Stimulated activated CD8-positive, alpha-beta memory T cell treated with anti-CD3 and anti-CD28 coated beads, Interleukin-7, amount 100 ng/mL, for 24 hours (primary cell): Measurements from ENCODE around the gene EPHB3.

Experiments
- DNase-seq: peaks from one replicate; pipeline ENCODE4 v3.0.0-alpha.2; 2020; ENCODE audit warnings: low read depth

The EPHB3 gene

DNA sequence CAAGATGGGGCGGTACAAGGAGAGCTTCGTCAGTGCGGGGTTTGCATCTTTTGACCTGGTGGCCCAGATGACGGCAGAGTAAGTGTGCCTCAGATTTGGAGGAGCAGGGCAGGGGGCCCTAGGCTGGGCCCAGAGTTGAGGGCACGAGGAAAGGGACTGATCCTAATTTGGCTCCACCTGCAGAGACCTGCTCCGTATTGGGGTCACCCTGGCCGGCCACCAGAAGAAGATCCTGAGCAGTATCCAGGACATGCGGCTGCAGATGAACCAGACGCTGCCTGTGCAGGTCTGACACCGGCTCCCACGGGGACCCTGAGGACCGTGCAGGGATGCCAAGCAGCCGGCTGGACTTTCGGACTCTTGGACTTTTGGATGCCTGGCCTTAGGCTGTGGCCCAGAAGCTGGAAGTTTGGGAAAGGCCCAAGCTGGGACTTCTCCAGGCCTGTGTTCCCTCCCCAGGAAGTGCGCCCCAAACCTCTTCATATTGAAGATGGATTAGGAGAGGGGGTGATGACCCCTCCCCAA is 19.8 kb downstream of the EPHB3 start:
- DNase-seq = no peak

DNA sequence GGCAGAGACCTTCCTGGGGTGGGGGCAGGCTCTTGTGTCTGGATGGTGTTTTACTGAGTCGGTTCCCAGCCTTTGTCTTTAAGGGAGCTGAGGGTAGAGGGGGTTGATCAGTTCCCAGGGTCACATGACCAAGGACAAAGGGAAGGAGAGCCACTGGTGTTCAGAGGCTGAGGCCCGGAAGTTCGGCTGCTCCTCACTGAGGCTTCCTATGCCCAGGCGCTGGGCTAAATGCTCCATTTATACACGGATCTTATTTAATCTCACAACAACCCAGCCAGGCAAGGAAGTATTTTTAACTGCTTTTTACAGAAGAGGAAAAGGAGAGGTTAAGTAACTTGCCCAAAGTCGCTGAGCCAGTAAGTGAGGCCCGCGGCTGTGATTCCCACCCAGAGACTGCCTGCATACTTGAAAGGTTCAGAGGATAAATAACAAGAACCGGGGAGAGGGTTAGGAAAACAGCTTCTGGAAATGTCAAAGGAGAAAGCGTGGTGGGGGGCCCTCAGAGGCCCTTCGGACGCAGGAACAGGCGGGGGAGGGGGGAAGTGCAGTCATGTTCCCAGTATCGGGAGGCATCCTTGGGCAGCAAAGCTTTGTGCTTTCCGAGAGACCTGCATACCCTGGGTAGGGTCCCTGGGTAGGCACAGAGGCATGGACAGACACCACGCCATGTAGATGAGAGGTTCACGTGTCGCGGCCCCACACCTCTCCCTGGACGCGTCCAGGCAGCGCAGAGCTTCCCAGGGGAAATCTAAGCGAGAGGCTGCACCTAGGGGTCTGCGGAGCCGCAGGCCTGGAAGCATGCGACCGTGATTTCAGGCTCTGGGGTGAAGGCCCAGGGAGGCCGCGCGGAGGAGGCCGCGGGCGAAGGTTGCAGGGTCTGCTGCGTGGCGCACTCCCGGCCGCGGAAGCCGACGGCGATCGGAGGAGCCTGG is 21.3 kb downstream of the EPHB3 start:
- no peak for DNase-seq

DNA sequence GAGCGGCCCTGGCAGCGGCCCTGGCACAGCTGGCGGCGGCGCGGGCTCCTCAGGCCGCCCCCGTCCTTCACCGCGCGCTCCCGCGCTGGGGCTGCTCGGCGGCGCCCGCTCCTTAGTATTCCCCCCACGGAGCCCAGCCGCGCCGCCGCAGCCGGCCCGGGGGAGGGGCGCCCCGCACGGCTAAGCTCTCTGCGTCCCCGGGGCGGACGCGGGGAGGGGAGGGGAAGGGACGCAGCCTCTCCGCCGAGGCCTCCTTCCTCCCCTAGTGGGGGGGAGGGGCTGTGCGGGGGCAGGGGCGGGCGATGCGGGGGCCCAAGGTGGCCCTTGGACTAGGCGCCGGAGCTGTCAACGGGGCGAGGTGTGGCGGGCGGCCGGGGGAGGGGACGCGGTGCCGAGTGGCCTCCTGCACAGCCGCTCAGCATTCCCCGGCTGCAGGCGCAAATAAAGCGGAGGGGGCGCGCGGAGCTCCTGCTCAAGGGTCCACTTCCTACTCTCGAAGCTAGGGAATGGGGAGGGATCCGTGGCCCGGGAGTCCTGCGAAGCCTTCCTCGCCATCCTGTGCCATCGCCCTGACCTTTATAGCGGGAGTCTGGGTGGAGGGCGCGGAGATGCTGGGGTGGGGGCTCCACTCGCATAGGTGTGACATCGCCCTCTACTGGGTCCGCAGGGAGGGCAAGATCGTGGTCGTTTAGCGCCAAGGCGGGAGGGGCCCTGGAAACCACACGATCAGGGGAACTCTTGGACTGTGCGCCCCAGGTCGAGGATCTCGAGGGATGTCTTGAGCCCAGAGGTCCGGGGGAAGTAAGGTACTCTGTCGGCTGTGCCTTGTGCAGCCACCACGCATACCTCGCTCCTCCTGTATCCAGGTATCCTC is 22.2 kb downstream of the EPHB3 start:
- no peak for DNase-seq

DNA sequence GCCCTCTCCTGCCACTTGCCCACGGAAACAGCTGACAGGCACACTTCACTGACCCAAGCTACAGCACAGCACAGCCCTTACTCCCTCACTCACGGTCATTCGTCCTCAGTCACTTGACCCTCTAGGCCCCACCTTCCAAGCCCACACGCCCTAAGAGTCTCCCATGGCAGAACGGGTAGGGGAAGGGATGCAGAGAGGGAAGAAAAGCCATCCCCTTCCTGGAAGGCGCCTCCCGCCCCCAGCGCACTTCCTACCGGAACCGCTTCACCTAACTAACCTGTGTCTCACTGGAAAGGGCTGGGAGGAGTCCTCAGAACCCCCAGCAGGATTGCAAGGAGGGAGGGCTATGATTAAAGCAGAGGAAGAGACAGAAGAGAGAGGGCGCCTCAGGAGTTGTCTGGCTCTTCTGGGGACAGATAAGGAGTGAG is 22.9 kb downstream of the EPHB3 start:
- DNase-seq = no peak

DNA sequence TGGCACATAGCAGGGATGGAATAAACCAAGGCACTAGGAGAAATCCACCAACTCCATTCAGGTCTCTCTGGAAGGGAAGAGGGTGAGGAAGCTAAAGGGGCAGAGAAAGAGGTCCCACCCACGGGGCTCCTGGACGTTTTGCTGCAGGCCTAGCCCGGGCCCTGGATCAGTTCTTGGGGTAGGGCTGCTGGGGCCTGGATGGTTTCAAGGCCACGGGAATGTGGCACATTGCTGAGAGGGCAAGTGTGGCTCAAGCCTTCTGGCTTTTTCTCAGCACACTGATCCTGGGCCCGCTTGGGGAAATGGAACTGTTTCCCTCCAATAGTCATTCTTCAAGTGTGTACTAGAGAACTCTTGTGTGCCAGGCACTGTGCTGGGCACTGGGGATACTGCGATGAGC is 24.0 kb downstream of the EPHB3 start:
- no peak for DNase-seq

DNA sequence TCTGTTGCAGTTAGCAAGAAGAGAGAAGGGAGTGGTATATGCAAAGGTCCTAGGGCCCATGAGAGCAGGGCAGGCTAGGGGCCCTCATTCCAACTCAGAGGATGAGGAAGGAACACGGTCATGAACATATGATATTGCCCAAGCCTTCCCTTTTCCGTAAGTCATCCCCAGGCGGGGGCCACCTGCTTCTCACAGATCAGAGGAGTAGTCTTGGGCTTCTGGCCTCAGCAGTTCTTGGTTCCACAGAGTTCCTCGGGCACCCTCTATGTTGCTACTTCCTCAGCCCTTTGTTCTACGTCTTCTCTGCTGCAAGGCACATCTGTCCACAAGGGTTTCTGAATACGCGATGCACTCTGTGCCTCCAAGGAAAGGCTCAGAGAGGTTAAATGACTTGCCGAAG is 25.3 kb downstream of the EPHB3 start:
- no peak for DNase-seq

DNA sequence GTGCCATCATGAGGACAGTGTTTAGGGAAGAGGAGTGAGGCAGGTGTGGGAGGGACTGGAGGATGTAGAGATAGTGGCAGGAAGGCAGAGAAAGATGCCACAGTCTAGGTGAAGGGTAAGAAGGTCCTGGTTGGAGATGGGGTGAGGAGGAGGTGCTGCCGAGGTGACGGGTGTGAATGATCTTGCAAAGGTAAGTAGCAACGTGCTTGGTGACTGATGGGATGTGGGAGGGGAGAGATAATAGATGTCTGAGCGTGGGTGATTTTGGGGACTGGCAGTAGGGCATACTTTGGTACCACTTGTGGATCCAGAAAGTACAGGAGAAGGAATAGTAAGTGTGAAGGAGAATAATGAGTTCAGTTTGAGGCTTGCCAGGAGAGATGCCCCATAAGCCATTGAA is 27.2 kb downstream of the EPHB3 start:
- no peak for DNase-seq

DNA sequence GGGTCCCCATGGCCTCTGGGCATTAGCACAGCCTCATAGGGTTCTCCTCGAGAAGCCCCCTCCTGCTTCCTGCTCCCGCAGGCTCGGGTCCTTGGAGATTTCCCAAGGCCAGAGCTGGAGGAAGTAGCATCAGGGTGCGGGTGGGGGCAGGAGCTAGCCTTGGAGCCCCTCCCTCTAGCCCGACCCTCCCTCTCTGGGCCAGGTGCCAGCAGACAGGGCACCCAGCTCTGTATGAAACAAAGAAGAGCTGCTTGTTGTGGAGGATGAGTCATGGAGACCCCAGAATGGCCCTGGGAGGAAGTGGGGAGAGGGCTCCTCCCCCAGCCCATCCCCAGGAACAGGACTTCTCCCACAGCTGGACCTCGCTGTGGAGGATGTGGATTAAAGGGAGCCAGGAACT is 29.2 kb downstream of the EPHB3 start:
- DNase-seq = no peak

DNA sequence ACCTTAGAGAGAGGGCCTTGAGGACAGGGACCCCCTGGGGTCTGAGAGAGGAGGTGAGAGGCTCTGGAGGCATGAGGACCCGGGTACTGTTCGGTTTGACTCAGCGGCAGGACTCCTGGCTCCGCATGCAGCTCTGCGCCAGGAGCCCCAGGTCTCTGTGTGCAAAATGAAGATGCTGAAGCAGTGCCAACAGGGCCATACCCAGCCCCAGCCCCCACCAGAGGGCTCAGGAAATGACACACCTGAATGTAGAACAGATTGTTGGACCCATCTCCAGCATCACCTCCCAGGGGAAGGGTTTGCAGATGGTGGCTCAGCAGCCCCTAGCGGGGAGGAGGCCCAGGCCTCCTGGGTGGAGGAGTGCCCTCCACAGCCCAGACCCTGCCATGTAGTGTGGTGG is 30.2 kb downstream of the EPHB3 start:
- DNase-seq = no peak

DNA sequence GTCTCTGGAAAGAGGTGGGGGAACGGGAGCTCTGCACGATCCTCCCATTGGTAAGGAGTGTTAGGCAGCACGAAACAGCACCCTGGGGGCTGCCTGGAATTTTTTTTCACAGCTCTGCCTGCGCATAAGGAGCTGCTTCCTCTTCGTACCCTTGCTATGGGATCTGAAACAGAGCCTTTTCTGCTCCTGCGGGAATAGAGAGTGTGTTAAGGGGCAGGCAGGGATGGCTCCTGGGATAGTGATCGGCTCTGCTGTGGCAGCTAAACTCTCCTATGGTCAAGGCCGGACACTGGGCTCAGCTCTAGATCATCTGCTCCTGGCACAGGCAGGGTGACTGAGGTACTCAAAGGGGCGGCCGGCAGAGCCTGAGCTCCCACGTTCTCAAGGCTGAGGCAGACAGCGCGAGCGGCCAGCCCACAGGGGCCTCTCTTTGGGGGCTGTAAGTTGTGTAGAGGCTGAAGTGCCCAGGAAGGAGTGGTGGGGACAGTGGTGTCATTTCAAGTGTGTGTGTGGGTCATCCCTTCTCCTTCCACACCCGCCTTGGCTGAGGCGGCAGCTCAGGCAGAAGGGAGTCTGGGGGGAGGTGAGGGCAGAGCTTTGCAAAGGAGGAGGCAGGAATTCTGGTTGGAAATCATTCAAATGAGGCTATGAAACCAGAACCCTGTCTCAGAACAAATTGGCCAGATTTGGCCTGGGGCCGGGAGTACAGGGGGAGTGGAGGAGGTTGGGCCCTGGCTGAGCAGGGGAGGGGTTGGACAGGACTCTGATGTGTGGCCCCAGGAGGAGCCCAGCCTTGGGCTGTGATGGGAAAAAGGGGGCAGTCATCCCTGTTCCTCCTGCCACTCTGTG is 31.0 kb downstream of the EPHB3 start:
- DNase-seq = no peak

DNA sequence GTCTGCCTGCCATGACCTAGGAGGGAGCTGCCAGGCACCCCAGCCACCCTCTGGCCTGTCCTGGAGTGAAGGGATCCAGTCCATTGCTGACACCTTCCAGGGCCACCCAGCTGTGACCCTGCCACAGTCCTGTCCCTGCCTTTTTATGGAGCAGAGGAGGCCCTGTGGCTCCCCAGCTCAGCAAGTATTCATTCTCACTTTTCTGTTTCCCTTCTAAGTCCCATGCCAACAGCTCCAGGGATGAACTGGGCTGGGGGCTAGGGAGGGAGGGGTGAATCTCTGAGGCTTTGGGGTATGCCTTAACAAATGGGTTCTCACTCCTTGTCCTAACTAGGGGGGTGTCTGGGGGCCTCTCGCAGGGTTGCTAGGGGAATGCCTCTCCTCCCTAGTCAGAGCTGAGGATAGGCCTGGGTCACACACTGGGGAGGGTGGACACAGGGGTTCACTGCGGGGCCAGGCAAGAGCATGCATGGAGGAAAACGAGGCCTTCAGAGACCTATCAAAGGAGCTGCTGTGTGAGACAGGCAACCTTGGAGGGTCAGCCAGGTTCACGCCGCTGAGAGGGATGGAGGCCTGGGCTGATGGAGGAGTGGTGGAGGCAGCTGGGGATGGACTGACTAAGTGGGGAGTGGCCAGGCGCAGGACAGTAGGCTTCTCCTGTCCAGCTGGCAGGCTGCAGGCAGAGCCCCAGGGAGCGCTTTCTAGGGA is 31.8 kb downstream of the EPHB3 start:
- no peak for DNase-seq

DNA sequence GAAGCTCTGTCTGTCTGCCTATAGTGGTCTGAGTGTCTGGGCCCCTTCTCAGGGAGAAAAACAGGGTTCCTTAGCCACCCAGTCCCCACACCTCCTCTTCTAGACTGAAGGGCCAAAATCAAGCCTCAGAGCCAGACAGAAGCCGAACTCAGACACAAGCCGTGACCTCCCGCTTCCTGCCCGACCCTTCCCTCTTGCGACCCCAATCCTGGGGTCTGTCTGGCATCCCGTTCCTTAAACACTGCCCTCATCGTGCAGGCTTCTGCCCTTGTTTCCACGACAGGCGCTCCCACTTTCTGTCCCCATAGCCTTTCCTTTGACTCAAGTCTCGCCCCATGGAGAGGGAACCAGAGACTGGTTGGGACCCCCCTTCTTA is 32.3 kb downstream of the EPHB3 start:
- no peak for DNase-seq

DNA sequence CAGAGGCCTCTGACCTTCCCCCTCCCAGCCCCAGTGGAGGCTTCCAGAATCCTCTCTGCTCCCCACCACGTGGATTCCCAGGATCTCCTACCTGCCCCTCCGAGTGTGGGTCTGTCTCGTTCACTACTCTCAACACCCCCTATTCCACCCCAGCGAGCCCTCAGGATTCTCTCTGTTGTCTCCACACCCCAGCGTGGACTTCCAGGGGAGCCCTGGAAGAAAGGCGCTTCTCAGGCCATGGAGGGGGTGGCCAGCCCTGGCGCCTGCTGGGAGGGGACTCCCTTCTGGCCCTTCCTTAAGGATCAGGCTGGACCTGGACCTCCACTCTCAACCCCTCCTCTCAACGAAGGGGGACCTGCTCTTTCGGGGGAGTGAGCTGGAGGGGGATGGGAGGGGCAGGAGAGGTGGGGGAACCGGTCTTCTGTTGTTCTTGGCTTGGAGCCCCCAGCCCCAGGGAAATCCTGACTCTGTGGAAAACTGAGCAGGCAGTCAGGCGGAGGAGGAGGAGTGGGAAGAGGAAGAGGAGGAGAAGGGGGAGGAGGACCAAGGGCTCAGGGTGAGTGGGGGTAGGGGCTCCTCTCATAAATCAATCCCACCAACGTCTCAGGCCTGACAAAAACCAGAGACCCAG is 32.9 kb downstream of the EPHB3 start:
- DNase-seq = no peak

DNA sequence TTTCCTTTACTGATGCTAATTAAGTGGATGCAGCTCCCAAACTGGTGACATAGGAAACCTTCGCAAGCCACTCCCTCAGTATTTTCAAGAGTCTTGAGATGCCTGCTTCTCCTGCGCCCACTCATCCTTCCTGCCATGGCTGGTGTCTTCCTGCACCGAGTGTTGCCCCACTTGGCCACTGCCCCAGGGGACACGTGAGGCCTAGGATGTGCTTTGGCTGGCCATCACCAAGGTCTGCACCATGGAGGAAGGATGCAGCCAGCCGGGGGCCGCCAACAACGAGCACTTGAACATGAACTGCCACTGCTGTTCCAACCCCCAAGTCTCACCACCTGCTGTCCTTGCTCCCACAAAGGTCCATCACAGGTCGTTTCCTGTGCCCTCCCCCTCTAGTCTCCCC is 34.1 kb downstream of the EPHB3 start:
- DNase-seq = no peak

DNA sequence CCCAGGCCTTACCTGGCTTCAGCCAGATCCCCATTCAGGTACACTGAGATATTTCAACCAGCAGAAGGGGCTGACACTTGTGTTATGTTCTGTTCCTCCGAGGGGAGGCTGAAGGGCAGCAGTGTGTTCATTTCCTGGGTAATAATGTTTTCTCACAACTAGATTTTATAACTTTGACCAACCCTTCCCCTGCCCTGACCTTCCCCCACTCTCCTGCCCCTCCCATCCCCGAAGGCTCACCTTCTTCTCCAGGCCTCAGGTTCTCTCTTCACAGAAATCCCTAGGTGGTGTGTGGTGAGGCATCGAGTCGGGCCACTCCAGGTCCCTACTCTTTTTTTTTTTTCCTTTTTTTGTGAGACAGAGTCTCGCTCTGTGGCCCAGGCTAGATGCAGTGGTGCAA is 34.6 kb downstream of the EPHB3 start:
- no peak for DNase-seq

DNA sequence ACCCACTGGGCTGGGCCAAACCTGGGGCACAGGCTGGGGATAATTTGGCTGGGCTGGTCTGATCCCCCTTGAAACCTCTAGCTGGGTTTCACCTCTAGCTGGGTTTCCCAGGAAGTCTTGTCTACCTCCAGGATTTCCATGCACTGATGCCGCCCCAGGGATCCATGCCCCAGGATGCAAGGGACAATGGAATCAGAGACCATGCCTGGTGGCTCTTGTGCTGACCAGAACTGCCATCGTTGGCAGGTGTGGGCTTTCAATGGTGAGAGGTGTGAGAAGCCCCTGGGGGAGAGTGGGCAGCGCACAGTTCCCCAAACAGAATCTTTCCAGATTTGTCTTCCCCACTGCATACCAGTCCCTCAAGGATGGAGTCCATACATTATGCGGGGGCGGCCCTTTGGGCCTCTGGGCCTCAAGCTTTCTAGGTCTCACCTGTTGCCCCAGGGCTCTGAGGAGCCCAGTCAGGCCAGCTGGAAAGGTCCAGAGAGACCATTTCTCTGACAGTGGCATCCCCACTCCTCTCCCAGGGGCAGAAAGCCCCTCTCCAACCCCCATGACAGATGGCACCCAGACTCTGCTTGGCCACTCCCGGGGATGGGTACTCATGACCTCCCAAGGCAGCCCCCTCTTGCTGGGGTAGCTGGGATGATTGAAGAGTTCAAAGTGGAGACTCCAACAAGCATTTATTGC is 35.4 kb downstream of the EPHB3 start:
- no peak for DNase-seq

DNA sequence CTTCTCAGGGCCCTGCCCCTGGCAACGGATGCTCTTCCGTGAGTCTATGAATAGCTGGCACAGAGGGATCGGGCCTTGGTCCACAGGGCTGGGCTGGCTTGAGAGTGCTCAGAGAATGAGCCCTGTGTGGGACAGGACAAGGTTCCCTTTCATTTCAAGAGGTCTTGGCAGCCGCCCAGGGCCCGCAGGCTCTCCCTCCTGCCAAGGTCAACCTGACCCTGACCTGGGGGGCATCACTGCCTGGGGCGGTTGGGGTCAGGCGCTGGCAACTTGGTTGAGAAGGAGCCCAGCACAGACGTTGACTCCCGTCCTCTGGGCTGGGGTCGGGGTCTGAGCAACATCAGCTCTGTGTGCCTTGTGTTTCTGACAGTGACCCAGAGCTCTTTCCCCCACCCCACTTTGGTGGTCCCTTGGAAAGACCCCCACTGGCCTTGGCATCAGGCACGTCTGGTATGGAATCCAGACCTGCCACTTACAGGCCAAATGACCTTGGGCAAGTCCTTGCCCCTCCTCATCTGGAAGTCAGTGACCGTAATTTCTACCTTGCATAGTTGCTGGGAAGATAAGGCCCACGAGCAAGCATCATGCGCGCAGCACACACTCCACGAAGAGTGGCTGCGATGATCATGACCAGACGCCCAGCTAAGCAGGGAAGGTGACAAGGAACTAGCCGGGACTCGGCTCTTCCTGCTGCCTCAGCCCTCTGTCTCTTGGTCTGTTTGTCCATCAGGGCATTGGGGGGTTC is 36.4 kb downstream of the EPHB3 start:
- DNase-seq = no peak

DNA sequence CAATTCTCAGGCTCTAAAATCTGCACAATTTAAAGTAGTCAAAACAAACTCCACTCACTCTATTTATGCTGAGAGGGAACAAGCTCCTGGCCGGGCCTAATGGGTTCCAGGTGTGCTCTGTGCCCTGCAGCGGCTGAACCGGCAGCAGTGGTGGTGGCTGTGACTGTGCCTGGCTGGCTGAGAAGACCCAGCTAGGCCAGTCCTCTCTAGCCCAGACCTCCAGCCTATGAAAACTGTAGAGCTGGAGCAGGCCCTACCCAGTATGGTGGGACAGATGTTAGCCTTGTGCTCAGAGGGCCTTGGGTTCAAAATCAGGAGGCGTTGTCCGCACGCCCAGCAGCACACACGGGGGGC is 37.0 kb downstream of the EPHB3 start:
- DNase-seq = no peak

DNA sequence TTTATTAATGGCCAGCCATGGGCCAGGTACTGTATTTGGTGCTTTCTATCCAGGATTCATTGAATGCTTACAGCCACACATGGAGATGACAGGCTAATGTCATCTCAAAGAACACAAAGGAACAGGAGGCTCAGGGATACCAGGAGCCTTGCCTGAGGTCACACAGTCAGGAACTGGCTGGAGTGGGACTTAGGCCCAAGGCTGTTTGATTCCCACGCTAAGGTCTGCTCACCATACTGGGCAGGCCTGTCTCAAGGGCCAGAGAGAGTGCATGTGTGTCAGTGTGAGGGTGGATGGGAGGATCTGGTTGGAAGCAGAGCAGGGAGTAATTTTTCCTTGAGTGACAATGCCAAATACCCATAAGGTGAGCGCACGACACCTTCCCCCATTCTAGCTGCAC is 37.6 kb downstream of the EPHB3 start:
- no peak for DNase-seq
